GM12878 (cell line): ENCODE results near the gene AQP2. TPM values are rescaled to one million over a fixed set of nuclear protein-coding genes. Genes with fewer than 3 reads are reported as not detected.

Source experiments
- ATAC-seq: fragments of 200-7000 bp; cut with Tn5 transposase; 3 replicates; pipeline ENCODE4 v1.9.1; 2020; ENCODE audit warnings: mild to moderate bottlenecking, moderate library complexity
- BruUV-seq: library from RNA; stranded (reverse); fragments of 400-500 nt; replicated peaks from 2 replicates; lab custom pipeline; 2021; lab: Mats Ljungman, UMichigan
- CTCF ChIA-PET: fragments of 300-600 bp; sonication (Branson Sonifier 250); formaldehyde crosslinking; extraction: SDS; loops from one replicate; lab custom pipeline; 2021; ENCODE audit warnings: inconsistent platforms; lab: Yijun Ruan, JAX
- POLR2A ChIA-PET: fragments of 350-600 bp; formaldehyde crosslinking; extraction: SDS; loops from one replicate; lab custom pipeline; 2021; ENCODE audit warnings: inconsistent platforms; lab: Charles Lee
- RAD21 ChIA-PET: fragments of 300-600 bp; sonication (Branson Sonifier 250); formaldehyde crosslinking; loops from one replicate; lab custom pipeline; 2023; ENCODE audit warnings: antibody characterized with exemption; ENCODE audit not compliant: unreplicated experiment; lab: Charles Lee
- SMC1A ChIA-PET: fragments of 300-600 bp; sonication (Branson Sonifier 250); formaldehyde crosslinking; loops from one replicate; lab custom pipeline; 2023; ENCODE audit not compliant: unreplicated experiment, uncharacterized antibody; lab: Charles Lee
- DNase-seq: peaks from one replicate; pipeline ENCODE4 v3.0.0-alpha.2; 2011; ENCODE audit warnings: low read depth, low spot score
- FAIRE-seq: peaks from 3 replicates; lab custom pipeline; 2011; peaks lifted over from hg19 to GRCh38; lab: Jason Lieb, UNC
- H2AFZ ChIP-seq: 2 replicates; pipeline ENCODE4 v1.6.0; 2011; ENCODE audit warnings: low read depth, low read length, control low read depth; ENCODE audit not compliant: control insufficient read depth
- H3K27ac ChIP-seq: 2 replicates; pipeline ENCODE4 v1.5.1; 2011; ENCODE audit warnings: control low read depth; ENCODE audit not compliant: control insufficient read depth, insufficient read depth
- H3K27me3 ChIP-seq, 2 experiments: replicated peaks in 1 of 2; 2 replicates each; pipeline versions ENCODE4 v1.6.0 to v1.6.1; 2011; ENCODE audit warnings: low read length in 1 of 2; ENCODE audit not compliant: control insufficient read depth in 2 of 2, insufficient read depth in 2 of 2
- H3K36me3 ChIP-seq, 2 experiments: 2 replicates each; pipeline ENCODE4 v1.5.1; 2011; ENCODE audit warnings: low read length in 1 of 2; ENCODE audit not compliant: control insufficient read depth in 2 of 2, insufficient read depth in 2 of 2
- H3K4me1 ChIP-seq: 2 replicates; pipeline ENCODE4 v1.6.1; 2011; ENCODE audit warnings: mild to moderate bottlenecking, low read length, moderate library complexity, mixed read lengths; ENCODE audit not compliant: control insufficient read depth, insufficient read depth
- H3K4me2 ChIP-seq: 2 replicates; pipeline ENCODE4 v1.6.0; 2011; ENCODE audit warnings: control low read depth; ENCODE audit not compliant: control insufficient read depth, insufficient read depth
- H3K4me3 ChIP-seq: fragments of 200-600 bp; sonication (generic); 2 replicates; pipeline ENCODE4 v1.5.1; 2016
- H3K79me2 ChIP-seq: 2 replicates; pipeline ENCODE4 v1.6.0; 2011; ENCODE audit warnings: low read length; ENCODE audit not compliant: control insufficient read depth, insufficient read depth
- H3K9ac ChIP-seq: 2 replicates; pipeline ENCODE4 v1.8.0; 2011; ENCODE audit warnings: low read length, control low read depth, mixed read lengths; ENCODE audit not compliant: control insufficient read depth, insufficient read depth
- H3K9me3 ChIP-seq: replicated peaks from 3 replicates; pipeline ENCODE4 v1.5.1; 2011; ENCODE audit warnings: mild to moderate bottlenecking, low read length; ENCODE audit not compliant: control insufficient read depth, insufficient read depth
- H4K20me1 ChIP-seq: 2 replicates; pipeline ENCODE4 v1.6.0; 2011; ENCODE audit not compliant: control insufficient read depth, insufficient read depth
- BCL11A ChIP-seq: IDR thresholded peaks from 2 replicates; pipeline ENCODE4 v1.6.1; 2011; ENCODE audit warnings: low read depth, low read length
- CREB1 ChIP-seq: IDR thresholded peaks from 2 replicates; pipeline ENCODE4 v1.6.1; 2012; ENCODE audit warnings: low read depth, mild to moderate bottlenecking, inconsistent platforms
- DPF2 ChIP-seq: fragments of 450-650 bp; IDR thresholded peaks from 2 replicates; pipeline ENCODE4 v1.6.1; 2017; ENCODE audit warnings: mild to moderate bottlenecking
- EED ChIP-seq: sonication (generic); IDR thresholded peaks from 2 replicates; pipeline ENCODE4 v1.6.1; 2016; ENCODE audit warnings: antibody characterized with exemption, low read depth
- HDAC6 ChIP-seq: fragments of 200-600 bp; sonication (generic); IDR thresholded peaks from one replicate; pipeline ENCODE4 v1.8.0; 2017; ENCODE audit warnings: antibody characterized with exemption; ENCODE audit not compliant: unreplicated experiment
- MTA3 ChIP-seq: IDR thresholded peaks from 2 replicates; pipeline ENCODE4 v1.6.1; 2012; ENCODE audit warnings: low read length, inconsistent platforms, borderline replicate concordance
- MYB ChIP-seq: fragments of 150-350 bp; IDR thresholded peaks from 2 replicates; pipeline ENCODE4 v1.6.1; 2014; ENCODE audit warnings: mild to moderate bottlenecking, low read depth, low read length, borderline replicate concordance
- NBN ChIP-seq: fragments of 450-650 bp; IDR thresholded peaks from 2 replicates; pipeline ENCODE4 v1.6.1; 2016
- POLR2A ChIP-seq: IDR thresholded peaks from 2 replicates; pipeline ENCODE4 v1.6.1; 2011; ENCODE audit warnings: low read depth, mild to moderate bottlenecking, low read length
- RAD51 ChIP-seq: fragments of 450-650 bp; IDR thresholded peaks from 2 replicates; pipeline ENCODE4 v1.6.1; 2016; ENCODE audit warnings: moderate library complexity, mild to moderate bottlenecking, inconsistent platforms
- SMAD1 ChIP-seq: fragments of 450-650 bp; IDR thresholded peaks from 2 replicates; pipeline ENCODE4 v1.6.1; 2018; ENCODE audit warnings: mild to moderate bottlenecking, low read depth; ENCODE audit not compliant: partially characterized antibody
- STAT1 ChIP-seq: fragments of 450-650 bp; conservative IDR thresholded peaks from 2 replicates; pipeline ENCODE4 v1.6.1; 2014; ENCODE audit warnings: antibody characterized with exemption, mild to moderate bottlenecking
- TCF3 ChIP-seq: IDR thresholded peaks from 2 replicates; pipeline ENCODE4 v1.6.1; 2012; ENCODE audit warnings: low read depth, mild to moderate bottlenecking, low read length, borderline replicate concordance; ENCODE audit not compliant: insufficient read depth
- WGBS: methylation state at CpG from one replicate; pipeline ENCODE4 v1.1.6; 2016; ENCODE audit warnings: low lambda C conversion rate; ENCODE audit not compliant: insufficient replicate concordance, insufficient coverage; ENCODE audit errors: missing lambda C conversion rate; 5-methylcytosine and 5-hydroxymethylcytosine counted together
- in situ Hi-C: fragments of 300-500 bp; cut with MboI; formaldehyde crosslinking; loops from 9 replicates; pipeline ENCODE4 v1.14.3; 2018; ENCODE audit warnings: mixed read lengths
- intact Hi-C: fragments of 100-400 bp; cut with micrococcal nuclease; formaldehyde crosslinking; loops from one replicate; pipeline ENCODE4 v1.14.2; 2022; ENCODE audit not compliant: unreplicated experiment
- polyA plus RNA-seq, 11 experiments: library from polyadenylated mRNA; depleted of rRNA in 4 of 11; unstranded in 6 of 11; stranded (reverse) in 5 of 11; fragments of >200 nt; fragmentation: Nextera tagmentation in 4 of 11; fragmentation: Illumina TruSeq in 1 of 11; extraction: Ambion mirVana in 4 of 11; extraction: Trizol in 1 of 11; gene quantifications; 1 replicate in 1 of 11; 2 replicates in 10 of 11; pipeline versions ENCODE4 v1.2.1 to v1.2.3, GENCODE V29; 2011 to 2016; ENCODE audit warnings: inconsistent platforms in 2 of 11, missing spikeins in 2 of 11, low read depth in 1 of 11
- total RNA-seq, 4 experiments: library from RNA; depleted of rRNA in 3 of 4; stranded (reverse); fragments of >200 nt in 3 of 4; fragmentation: Illumina TruSeq in 1 of 4; extraction: Trizol in 1 of 4; gene quantifications; 2 replicates each; pipeline versions ENCODE4 v1.2.1 to v1.2.3, GENCODE V29; 2013 to 2021
- TF ChIP-seq, protein P1 (sequence below): fragments of 450-650 bp; IDR thresholded peaks from 2 replicates; pipeline ENCODE4 v1.6.1; 2017; ENCODE audit warnings: mild to moderate bottlenecking, moderate library complexity
- TF ChIP-seq, protein P2 (sequence below): IDR thresholded peaks from 2 replicates; pipeline ENCODE4 v1.6.1; 2012; ENCODE audit warnings: low read length, inconsistent platforms
- TF ChIP-seq, protein P3 (sequence below): fragments of 450-650 bp; IDR thresholded peaks from 2 replicates; pipeline ENCODE4 v1.6.1; 2017; ENCODE audit warnings: antibody characterized with exemption, mild to moderate bottlenecking, moderate library complexity
- TF ChIP-seq, protein P4 (sequence below): fragments of 450-650 bp; IDR thresholded peaks from 2 replicates; pipeline ENCODE4 v1.6.1; 2016; ENCODE audit warnings: mild to moderate bottlenecking

The AQP2 gene
- total and polyA plus RNA-seq, 10 of the 15 experiments (the other 5 are each of a cell fraction or from before 2014, with no cell fraction given) = not detected

DNA sequence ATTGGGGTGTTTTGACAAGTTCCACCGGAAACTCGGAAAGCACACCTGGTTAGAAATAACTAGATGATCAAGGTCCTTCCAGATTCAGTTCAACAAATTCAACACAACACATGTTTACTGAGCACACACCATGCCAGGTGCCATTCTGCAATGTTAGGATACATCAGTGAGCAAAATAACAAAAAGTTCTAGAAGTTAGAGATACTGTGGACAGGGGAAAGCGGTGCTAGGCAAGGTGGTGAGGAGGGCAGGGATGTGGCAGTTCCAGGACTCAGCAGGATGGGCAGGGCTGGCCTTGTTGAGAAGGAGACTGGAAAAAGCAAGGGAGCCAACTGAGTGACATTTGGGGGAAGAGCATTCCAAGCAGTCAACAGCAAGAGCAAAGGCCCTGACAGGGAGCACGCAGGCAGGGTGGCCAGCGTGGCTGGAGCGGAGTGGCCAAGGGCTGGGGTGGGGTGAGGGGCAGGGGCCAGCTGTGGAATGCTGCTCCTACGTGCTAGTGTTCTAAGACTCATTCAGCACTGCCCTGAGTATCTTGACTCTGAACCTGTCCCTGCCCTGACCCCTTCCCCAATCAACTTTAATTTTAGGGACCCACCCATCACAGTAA, 27.4 kb upstream of the AQP2 start:
- ATAC-seq (no peak), FAIRE-seq (no peak), DNase-seq (no peak)
- intact Hi-C loops = no loop called here
- Histone ChIP-seq H3K27me3 (peaks cover 0 to 1% of the 10 kb centered on the region in 2 experiments; a peak in 1 of 4 replicates), H3K9me3 (no peaks in the 10 kb centered on the region), H3K4me1 (no peaks in the 10 kb centered on the region), H3K4me2 (no peak overlapping the region), H4K20me1 (no peaks in the 10 kb centered on the region), H2AFZ (no peak overlapping the region), H3K4me3 (no peak overlapping the region), H3K79me2 (no peaks in the 10 kb centered on the region), H3K27ac (no peak overlapping the region), H3K36me3 (no peaks in the 10 kb centered on the region), H3K9ac (no peak overlapping the region)
- ChIA-PET SMC1A (no interaction called here), POLR2A (interaction anchor here (0.6 kb wide), 1 partner anchor 88 kb away, joined by 4 read pairs; no protein-coding TSS in a partner anchor), RAD21 (no interaction called here), CTCF (interaction anchor here (1.0 kb wide), 1 partner anchor 22 kb away, joined by 3 read pairs; no protein-coding TSS in a partner anchor)
- in situ Hi-C loops = no loop called here
- WGBS = 54% methylated on average over 7 of the region's 7 CpGs
- BruUV-seq = no TSS peak
- TF ChIP-seq CREB1 (no peak), POLR2A (no peak), MYB (no peak), NBN (no peak), DPF2 (no peak), SMAD1 (no peak), BCL11A (no peak), HDAC6 (no peak), STAT1 (no peak), EED (no peak), RAD51 (no peak), TCF3 (no peak), MTA3 (no peak)
- TF ChIP-seq, protein P1, sequence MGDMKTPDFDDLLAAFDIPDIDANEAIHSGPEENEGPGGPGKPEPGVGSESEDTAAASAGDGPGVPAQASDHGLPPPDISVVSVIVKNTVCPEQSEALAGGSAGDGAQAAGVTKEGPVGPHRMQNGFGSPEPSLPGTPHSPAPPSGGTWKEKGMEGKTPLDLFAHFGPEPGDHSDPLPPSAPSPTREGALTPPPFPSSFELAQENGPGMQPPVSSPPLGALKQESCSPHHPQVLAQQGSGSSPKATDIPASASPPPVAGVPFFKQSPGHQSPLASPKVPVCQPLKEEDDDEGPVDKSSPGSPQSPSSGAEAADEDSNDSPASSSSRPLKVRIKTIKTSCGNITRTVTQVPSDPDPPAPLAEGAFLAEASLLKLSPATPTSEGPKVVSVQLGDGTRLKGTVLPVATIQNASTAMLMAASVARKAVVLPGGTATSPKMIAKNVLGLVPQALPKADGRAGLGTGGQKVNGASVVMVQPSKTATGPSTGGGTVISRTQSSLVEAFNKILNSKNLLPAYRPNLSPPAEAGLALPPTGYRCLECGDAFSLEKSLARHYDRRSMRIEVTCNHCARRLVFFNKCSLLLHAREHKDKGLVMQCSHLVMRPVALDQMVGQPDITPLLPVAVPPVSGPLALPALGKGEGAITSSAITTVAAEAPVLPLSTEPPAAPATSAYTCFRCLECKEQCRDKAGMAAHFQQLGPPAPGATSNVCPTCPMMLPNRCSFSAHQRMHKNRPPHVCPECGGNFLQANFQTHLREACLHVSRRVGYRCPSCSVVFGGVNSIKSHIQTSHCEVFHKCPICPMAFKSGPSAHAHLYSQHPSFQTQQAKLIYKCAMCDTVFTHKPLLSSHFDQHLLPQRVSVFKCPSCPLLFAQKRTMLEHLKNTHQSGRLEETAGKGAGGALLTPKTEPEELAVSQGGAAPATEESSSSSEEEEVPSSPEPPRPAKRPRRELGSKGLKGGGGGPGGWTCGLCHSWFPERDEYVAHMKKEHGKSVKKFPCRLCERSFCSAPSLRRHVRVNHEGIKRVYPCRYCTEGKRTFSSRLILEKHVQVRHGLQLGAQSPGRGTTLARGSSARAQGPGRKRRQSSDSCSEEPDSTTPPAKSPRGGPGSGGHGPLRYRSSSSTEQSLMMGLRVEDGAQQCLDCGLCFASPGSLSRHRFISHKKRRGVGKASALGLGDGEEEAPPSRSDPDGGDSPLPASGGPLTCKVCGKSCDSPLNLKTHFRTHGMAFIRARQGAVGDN = no peak
- TF ChIP-seq, protein P2, sequence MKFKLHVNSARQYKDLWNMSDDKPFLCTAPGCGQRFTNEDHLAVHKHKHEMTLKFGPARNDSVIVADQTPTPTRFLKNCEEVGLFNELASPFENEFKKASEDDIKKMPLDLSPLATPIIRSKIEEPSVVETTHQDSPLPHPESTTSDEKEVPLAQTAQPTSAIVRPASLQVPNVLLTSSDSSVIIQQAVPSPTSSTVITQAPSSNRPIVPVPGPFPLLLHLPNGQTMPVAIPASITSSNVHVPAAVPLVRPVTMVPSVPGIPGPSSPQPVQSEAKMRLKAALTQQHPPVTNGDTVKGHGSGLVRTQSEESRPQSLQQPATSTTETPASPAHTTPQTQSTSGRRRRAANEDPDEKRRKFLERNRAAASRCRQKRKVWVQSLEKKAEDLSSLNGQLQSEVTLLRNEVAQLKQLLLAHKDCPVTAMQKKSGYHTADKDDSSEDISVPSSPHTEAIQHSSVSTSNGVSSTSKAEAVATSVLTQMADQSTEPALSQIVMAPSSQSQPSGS = no peak
- TF ChIP-seq, protein P3, sequence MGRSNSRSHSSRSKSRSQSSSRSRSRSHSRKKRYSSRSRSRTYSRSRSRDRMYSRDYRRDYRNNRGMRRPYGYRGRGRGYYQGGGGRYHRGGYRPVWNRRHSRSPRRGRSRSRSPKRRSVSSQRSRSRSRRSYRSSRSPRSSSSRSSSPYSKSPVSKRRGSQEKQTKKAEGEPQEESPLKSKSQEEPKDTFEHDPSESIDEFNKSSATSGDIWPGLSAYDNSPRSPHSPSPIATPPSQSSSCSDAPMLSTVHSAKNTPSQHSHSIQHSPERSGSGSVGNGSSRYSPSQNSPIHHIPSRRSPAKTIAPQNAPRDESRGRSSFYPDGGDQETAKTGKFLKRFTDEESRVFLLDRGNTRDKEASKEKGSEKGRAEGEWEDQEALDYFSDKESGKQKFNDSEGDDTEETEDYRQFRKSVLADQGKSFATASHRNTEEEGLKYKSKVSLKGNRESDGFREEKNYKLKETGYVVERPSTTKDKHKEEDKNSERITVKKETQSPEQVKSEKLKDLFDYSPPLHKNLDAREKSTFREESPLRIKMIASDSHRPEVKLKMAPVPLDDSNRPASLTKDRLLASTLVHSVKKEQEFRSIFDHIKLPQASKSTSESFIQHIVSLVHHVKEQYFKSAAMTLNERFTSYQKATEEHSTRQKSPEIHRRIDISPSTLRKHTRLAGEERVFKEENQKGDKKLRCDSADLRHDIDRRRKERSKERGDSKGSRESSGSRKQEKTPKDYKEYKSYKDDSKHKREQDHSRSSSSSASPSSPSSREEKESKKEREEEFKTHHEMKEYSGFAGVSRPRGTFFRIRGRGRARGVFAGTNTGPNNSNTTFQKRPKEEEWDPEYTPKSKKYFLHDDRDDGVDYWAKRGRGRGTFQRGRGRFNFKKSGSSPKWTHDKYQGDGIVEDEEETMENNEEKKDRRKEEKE = no peak
- TF ChIP-seq, protein P4, sequence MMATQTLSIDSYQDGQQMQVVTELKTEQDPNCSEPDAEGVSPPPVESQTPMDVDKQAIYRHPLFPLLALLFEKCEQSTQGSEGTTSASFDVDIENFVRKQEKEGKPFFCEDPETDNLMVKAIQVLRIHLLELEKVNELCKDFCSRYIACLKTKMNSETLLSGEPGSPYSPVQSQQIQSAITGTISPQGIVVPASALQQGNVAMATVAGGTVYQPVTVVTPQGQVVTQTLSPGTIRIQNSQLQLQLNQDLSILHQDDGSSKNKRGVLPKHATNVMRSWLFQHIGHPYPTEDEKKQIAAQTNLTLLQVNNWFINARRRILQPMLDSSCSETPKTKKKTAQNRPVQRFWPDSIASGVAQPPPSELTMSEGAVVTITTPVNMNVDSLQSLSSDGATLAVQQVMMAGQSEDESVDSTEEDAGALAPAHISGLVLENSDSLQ = no peak
